ENCODE results near the gene CACNA1C. TPM values are rescaled to one million over a fixed set of nuclear protein-coding genes. Genes with fewer than 3 reads are reported as not detected.

Gene CACNA1C
- total and polyA plus RNA-seq, 2 donors = 0.71 TPM

DNA sequence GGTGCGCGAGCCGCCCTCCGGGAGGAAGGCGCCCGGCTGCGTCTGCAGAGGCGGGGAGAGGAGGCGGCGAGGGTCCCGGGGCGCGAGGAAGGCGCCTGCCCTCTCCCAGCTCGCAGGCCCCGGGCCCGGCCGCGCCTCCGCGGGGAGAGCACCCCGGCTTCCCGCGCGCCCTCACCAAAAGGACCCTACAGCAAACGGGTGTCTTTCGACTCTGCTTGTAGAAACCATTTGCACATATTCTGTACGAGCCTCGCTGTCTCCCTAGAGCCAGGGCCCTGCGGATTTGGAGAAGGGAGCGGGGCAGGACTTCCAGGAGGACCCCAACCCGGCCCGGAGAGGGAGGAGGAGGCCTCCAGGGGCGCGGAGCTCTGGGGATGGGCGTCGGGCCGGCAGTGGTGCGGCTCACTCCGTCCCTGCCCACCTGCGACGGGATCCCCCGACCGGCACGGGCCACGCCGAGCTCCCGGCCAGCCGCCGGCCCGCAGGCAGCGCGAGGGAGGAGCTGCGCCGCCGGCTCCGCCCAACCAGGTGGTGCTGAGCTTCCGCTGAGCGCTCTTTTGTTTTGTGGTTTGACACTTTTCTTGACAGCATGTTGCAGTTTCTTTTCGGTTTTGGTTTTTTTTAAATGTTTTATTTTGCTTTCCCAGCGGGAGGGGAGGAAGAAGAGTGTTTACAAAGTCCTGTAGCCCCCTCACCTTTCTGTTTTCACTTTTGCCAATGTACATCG is 638.7 kb downstream of the CACNA1C start:
- peak in 6 of 9 donors; percentile 40 to 82 (median 70) for DNase-seq (ENCODE audit: low read depth in 6 of 9, low spot score in 9 of 9)
- peak overlapping the region; percentile 83 to 86 for H3K4me3 ChIP-seq (ENCODE audit: low read length in 2 of 2)
- peak overlapping the region; percentile 99 to 100 for H3K27ac ChIP-seq (ENCODE audit: low read depth in 1 of 2, low read length in 1 of 2)
- peaks cover 28 to 66% of the 10 kb centered on the region in 2 donors for H3K4me1 ChIP-seq (ENCODE audit: control insufficient read depth in 2 of 2, insufficient read depth in 2 of 2, low read length in 2 of 2)
- WGBS = under 1% methylated on average over 62 of the region's 62 CpGs
- peaks cover under 1 to 4% of the 10 kb centered on the region in 2 donors for H3K36me3 ChIP-seq (ENCODE audit: control insufficient read depth in 2 of 2, insufficient read depth in 2 of 2, low read length in 1 of 2)
- H3K9me3 ChIP-seq (ENCODE audit: control insufficient read depth in 2 of 2, insufficient read depth in 1 of 2, low read length in 1 of 2) = peaks cover 0 to 3% of the 10 kb centered on the region in 2 donors
- no peaks in the 10 kb centered on the region for H3K27me3 ChIP-seq (ENCODE audit: control insufficient read depth in 2 of 2, insufficient read depth in 1 of 2, low read length in 1 of 2)

DNA sequence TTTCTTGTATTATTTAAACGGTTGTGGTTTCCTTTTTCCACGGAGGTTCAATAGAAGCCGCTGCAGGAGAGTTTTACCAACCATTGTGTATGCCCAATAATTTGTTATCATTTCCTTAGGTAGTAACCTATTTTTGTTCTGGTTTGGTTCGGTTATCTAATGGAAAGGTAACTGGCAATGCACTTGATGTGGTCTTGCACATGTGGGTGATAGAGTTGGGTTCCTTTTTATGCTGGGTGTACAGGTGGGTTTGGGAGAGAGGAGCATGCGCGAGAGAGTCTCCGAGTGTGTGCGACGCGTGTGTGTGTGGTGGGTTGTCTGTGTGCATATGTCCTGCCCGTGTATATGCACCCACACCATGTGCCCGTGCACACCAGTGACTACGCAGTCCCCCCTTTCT is 639.3 kb downstream of the CACNA1C start:
- Histone ChIP-seq H3K4me3 (ENCODE audit: low read length in 2 of 2) (peak overlapping the region; percentile 83 to 86), H3K27me3 (ENCODE audit: control insufficient read depth in 2 of 2, insufficient read depth in 1 of 2, low read length in 1 of 2) (no peaks in the 10 kb centered on the region), H3K27ac (ENCODE audit: low read depth in 1 of 2, low read length in 1 of 2) (peak overlapping the region; percentile 99 to 100), H3K9me3 (ENCODE audit: control insufficient read depth in 2 of 2, insufficient read depth in 1 of 2, low read length in 1 of 2) (peaks cover 0 to 3% of the 10 kb centered on the region in 2 donors), H3K36me3 (ENCODE audit: control insufficient read depth in 2 of 2, insufficient read depth in 2 of 2, low read length in 1 of 2) (peaks cover 0 to 4% of the 10 kb centered on the region in 2 donors), H3K4me1 (ENCODE audit: control insufficient read depth in 2 of 2, insufficient read depth in 2 of 2, low read length in 2 of 2) (peaks cover 28 to 64% of the 10 kb centered on the region in 2 donors)
- DNase-seq (ENCODE audit: low read depth in 6 of 9, low spot score in 9 of 9) = peak; percentile 61 to 92 (median 77)
- 4% methylated on average over 13 of the region's 13 CpGs for WGBS

DNA sequence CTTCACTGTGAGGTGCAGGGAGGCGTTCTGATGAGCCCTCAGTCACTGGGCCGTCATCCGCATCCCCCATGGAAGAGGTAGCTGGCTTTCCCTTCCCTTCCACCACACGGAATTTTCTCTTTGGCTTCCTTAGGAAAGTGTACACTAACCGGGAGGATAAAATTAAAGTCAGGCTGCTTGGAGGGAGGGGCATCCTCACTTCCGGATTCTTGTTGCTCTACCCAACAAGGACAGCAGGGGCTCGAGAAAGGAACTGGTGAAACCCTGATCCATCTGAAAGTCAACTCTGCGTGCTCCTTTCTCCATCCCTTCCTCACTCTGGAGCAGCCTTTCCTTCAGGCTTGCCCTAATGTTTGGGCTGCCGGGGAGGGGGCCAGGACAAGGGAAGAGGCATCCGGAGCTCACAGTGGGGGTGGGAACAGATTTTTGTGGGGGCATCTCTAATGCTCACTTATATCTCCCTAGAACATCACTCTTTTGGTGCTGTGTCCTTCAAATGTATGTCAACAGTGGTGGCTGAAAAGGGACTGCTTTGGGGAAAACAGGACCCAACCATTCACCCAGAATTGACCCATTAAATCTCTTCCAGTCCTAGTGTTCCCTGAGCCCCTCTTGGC is 640.6 kb downstream of the CACNA1C start:
- DNase-seq (ENCODE audit: low read depth in 6 of 9, low spot score in 9 of 9) = peak in 3 of 9 donors; percentile 39 to 75 (median 52)
- Histone ChIP-seq H3K27ac (ENCODE audit: low read depth in 1 of 2, low read length in 1 of 2) (peak overlapping the region; percentile 61 to 100), H3K4me1 (ENCODE audit: control insufficient read depth in 2 of 2, insufficient read depth in 2 of 2, low read length in 2 of 2) (peaks cover 24 to 56% of the 10 kb centered on the region in 2 donors), H3K4me3 (ENCODE audit: low read length in 2 of 2) (no peak overlapping the region), H3K9me3 (ENCODE audit: control insufficient read depth in 2 of 2, insufficient read depth in 1 of 2, low read length in 1 of 2) (peaks cover 0 to 3% of the 10 kb centered on the region in 2 donors), H3K27me3 (ENCODE audit: control insufficient read depth in 2 of 2, insufficient read depth in 1 of 2, low read length in 1 of 2) (no peaks in the 10 kb centered on the region), H3K36me3 (ENCODE audit: control insufficient read depth in 2 of 2, insufficient read depth in 2 of 2, low read length in 1 of 2) (peaks cover 0 to 4% of the 10 kb centered on the region in 2 donors)
- WGBS = 57% methylated on average over 10 of the region's 10 CpGs

DNA sequence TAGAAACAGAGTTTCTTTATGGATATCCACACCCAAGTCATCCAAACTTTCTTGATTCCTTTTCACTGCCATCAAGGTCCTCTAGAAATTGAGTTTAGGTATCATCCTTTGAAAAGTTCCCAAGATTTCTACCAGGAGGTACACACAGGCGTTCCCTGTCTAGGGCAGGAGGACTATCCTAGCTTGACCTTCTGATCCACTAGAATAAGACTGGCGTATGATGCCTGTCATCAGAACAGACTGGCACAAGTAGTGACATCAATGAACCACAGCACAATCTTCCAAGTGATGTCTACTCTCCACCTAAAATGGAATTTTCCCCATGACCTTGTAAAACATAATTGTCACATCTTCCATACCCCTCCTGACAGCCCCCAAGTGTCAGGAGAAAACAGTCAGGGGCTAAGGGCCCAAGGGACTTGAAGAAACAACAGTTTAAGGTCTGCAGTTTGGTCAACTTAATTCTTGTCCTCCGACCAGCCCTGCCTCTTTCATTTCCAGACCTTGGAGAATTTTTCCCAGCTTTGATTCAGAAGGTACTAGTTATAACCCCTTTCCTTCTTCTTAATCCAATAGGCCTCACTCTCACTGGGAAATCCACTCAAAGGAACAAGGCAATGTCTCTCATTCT is 641.3 kb downstream of the CACNA1C start:
- over 99% methylated on average over 3 of the region's 3 CpGs for WGBS
- H3K27me3 ChIP-seq (ENCODE audit: control insufficient read depth in 2 of 2, insufficient read depth in 1 of 2, low read length in 1 of 2) = no peaks in the 10 kb centered on the region

DNA sequence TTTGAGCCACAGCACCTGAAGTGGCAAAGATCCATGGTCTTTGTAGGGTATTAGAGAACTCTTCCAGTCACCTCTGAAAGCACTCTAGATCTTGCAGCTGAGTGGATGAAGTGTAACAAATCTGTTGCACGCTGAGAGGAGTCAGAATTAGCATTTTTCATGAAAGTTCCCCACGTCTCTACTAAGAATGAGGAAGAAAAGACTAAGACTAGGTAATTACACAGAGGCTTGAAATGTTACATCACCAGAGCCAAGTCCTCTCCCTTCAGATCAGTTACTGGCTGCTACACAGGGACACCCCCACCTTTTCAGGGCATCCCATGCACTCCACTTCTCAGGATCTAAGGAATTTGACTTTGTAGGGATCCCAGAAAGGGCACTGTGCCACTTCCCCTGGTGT is 643.3 kb downstream of the CACNA1C start:
- WGBS = 91% methylated on average over 2 of the region's 2 CpGs
- peaks cover 13 to 30% of the 10 kb centered on the region in 2 donors for H3K4me1 ChIP-seq (ENCODE audit: control insufficient read depth in 2 of 2, insufficient read depth in 2 of 2, low read length in 2 of 2)
- no peaks in the 10 kb centered on the region for H3K27me3 ChIP-seq (ENCODE audit: control insufficient read depth in 2 of 2, insufficient read depth in 1 of 2, low read length in 1 of 2)
- H3K27ac ChIP-seq (ENCODE audit: low read depth in 1 of 2, low read length in 1 of 2) = no peak overlapping the region
- peaks cover 0 to 2% of the 10 kb centered on the region in 2 donors for H3K9me3 ChIP-seq (ENCODE audit: control insufficient read depth in 2 of 2, insufficient read depth in 1 of 2, low read length in 1 of 2)
- H3K4me3 ChIP-seq (ENCODE audit: low read length in 2 of 2) = no peak overlapping the region
- no peak for DNase-seq (ENCODE audit: low read depth in 6 of 9, low spot score in 9 of 9)
- no peaks in the 10 kb centered on the region for H3K36me3 ChIP-seq (ENCODE audit: control insufficient read depth in 2 of 2, insufficient read depth in 2 of 2, low read length in 1 of 2)

More for the DNA sequence above, 641.3 kb downstream of the CACNA1C start:
- Histone ChIP-seq H3K9me3 (ENCODE audit: control insufficient read depth in 2 of 2, insufficient read depth in 1 of 2, low read length in 1 of 2) (peaks cover 0 to 3% of the 10 kb centered on the region in 2 donors), H3K27ac (ENCODE audit: low read depth in 1 of 2, low read length in 1 of 2) (no peak overlapping the region), H3K4me3 (ENCODE audit: low read length in 2 of 2) (no peak overlapping the region), H3K4me1 (ENCODE audit: control insufficient read depth in 2 of 2, insufficient read depth in 2 of 2, low read length in 2 of 2) (peaks cover 18 to 49% of the 10 kb centered on the region in 2 donors), H3K36me3 (ENCODE audit: control insufficient read depth in 2 of 2, insufficient read depth in 2 of 2, low read length in 1 of 2) (no peaks in the 10 kb centered on the region)
- no peak for DNase-seq (ENCODE audit: low read depth in 6 of 9, low spot score in 9 of 9)

DNA sequence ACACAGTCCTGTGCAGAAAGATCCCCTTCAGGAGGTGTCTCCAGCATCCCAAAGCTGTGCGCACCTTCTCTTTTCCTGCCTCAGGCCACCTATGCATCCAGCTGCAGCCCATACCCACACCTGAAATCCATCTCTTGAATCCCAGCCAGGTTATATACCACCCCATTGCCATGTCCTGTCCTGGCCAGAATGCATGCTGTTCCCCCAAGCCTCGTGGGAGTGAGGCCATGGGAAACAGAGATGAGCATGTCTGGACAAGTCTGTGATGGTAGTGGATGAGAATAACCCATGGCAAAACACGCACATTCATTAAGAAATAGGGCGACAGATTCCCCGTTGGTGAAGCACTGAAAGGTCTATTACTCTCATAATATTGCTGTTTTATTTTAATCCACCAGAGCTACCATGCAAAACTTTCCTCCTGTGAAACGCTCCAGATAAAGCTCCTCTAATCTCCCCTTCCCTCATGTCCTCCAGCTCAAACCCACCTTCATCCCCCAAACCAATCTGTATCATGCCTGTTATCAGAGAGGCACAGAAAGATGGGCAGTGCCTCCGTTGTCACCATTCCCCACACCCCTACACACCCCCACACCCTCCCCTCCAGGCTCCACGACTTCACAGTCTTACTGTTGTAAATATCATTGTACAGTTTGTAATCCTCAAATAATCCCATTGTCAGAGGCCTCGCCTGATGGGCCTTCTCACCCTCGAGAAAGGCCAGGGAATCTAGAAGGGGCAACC is 644.4 kb downstream of the CACNA1C start:
- Histone ChIP-seq H3K9me3 (ENCODE audit: control insufficient read depth in 2 of 2, insufficient read depth in 1 of 2, low read length in 1 of 2) (peaks cover 0 to 2% of the 10 kb centered on the region in 2 donors), H3K27me3 (ENCODE audit: control insufficient read depth in 2 of 2, insufficient read depth in 1 of 2, low read length in 1 of 2) (no peaks in the 10 kb centered on the region), H3K27ac (ENCODE audit: low read depth in 1 of 2, low read length in 1 of 2) (no peak overlapping the region), H3K4me1 (ENCODE audit: control insufficient read depth in 2 of 2, insufficient read depth in 2 of 2, low read length in 2 of 2) (peaks cover 13 to 25% of the 10 kb centered on the region in 2 donors), H3K36me3 (ENCODE audit: control insufficient read depth in 2 of 2, insufficient read depth in 2 of 2, low read length in 1 of 2) (no peaks in the 10 kb centered on the region), H3K4me3 (ENCODE audit: low read length in 2 of 2) (no peak overlapping the region)
- DNase-seq (ENCODE audit: low read depth in 6 of 9, low spot score in 9 of 9) = no peak
- 93% methylated on average over 10 of the region's 10 CpGs for WGBS

DNA sequence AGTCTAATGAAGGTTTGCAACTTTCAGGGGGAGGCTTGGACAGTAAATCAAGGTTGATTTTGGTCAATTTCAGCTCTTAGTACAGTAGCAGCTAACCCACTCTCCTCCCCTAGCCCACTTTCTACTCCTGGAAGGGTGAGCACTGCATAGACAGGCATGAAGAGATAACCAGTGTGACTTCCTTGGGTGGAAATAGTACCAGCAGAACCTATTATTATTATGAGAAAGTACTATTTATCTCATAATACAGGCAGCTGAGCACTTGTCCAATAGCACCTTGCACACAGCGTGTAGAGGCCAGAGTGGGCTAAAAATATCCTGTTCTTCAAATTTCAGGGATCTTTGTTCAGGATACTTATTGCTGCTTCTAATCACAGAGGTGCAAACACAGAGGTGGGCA is 645.8 kb downstream of the CACNA1C start:
- DNase-seq (ENCODE audit: low read depth in 6 of 9, low spot score in 9 of 9) = no peak
- WGBS = 91% methylated on average over 1 of the region's 1 CpG
- Histone ChIP-seq H3K27me3 (ENCODE audit: control insufficient read depth in 2 of 2, insufficient read depth in 1 of 2, low read length in 1 of 2) (no peaks in the 10 kb centered on the region), H3K27ac (ENCODE audit: low read depth in 1 of 2, low read length in 1 of 2) (no peak overlapping the region), H3K9me3 (ENCODE audit: control insufficient read depth in 2 of 2, insufficient read depth in 1 of 2, low read length in 1 of 2) (peaks cover 0 to 2% of the 10 kb centered on the region in 2 donors), H3K4me1 (ENCODE audit: control insufficient read depth in 2 of 2, insufficient read depth in 2 of 2, low read length in 2 of 2) (peaks cover 4 to 16% of the 10 kb centered on the region in 2 donors), H3K4me3 (ENCODE audit: low read length in 2 of 2) (no peak overlapping the region), H3K36me3 (ENCODE audit: control insufficient read depth in 2 of 2, insufficient read depth in 2 of 2, low read length in 1 of 2) (no peaks in the 10 kb centered on the region)

DNA sequence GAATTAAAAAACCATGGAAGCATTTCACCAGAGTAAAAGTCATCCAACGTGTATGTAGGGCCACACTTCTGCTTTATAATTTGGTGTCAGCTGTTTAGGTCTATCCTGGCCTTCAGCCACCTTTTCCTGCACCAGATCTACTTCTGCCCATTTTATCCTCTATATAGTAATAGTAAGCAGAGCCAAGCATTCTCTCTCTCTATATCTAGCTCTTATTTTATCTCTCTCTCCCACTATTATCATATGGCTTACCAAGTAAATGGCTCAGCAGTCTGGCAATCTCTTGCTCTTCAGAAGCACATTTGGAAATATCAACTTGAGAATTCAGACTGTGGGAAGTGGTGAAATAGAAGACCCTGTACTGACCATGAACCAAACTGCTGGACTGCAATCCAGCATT is 657.9 kb downstream of the CACNA1C start:
- Histone ChIP-seq H3K4me1 (ENCODE audit: control insufficient read depth in 2 of 2, insufficient read depth in 2 of 2, low read length in 2 of 2) (no peaks in the 10 kb centered on the region), H3K27me3 (ENCODE audit: control insufficient read depth in 2 of 2, insufficient read depth in 1 of 2, low read length in 1 of 2) (no peaks in the 10 kb centered on the region), H3K27ac (ENCODE audit: low read depth in 1 of 2, low read length in 1 of 2) (no peak overlapping the region), H3K4me3 (ENCODE audit: low read length in 2 of 2) (no peak overlapping the region), H3K9me3 (ENCODE audit: control insufficient read depth in 2 of 2, insufficient read depth in 1 of 2, low read length in 1 of 2) (no peaks in the 10 kb centered on the region), H3K36me3 (ENCODE audit: control insufficient read depth in 2 of 2, insufficient read depth in 2 of 2, low read length in 1 of 2) (no peaks in the 10 kb centered on the region)
- no peak for DNase-seq (ENCODE audit: low read depth in 6 of 9, low spot score in 9 of 9)
- 58% methylated on average over 1 of the region's 1 CpG for WGBS

All from thymus (tissue), 11 donors.